MM.1S (cell line): ENCODE measurements around the gene ADCY9.
A peak's percentile ranks its signal among the peaks of the same experiment; 100 is the strongest.

Source experiments
- DNase-seq: peaks from one replicate; pipeline ENCODE4 v3.0.0-alpha.2; 2015
- H2AFZ ChIP-seq: fragments of 300-600 bp; sonication (generic); 2 replicates; pipeline ENCODE4 v1.6.0; 2016; ENCODE audit warnings: antibody characterized with exemption, low read length
- H3F3A ChIP-seq: fragments of 300-600 bp; sonication (generic); 2 replicates; pipeline ENCODE4 v1.6.1; 2016; ENCODE audit warnings: mild to moderate bottlenecking, antibody characterized with exemption, low read length, moderate library complexity, mixed read lengths; ENCODE audit not compliant: insufficient read depth
- H3K27ac ChIP-seq: fragments of 300-600 bp; sonication (generic); 2 replicates; pipeline ENCODE4 v1.5.1; 2016; ENCODE audit warnings: mild to moderate bottlenecking, low read length
- H3K27me3 ChIP-seq: fragments of 300-600 bp; sonication (generic); replicated peaks from 2 replicates; pipeline ENCODE4 v1.6.0; 2016; ENCODE audit warnings: low read length; ENCODE audit not compliant: insufficient read depth
- H3K36me3 ChIP-seq: fragments of 300-600 bp; sonication (generic); replicated peaks from 2 replicates; pipeline ENCODE4 v1.6.1; 2016; ENCODE audit warnings: mild to moderate bottlenecking, low read length, mixed read lengths; ENCODE audit not compliant: insufficient read depth
- H3K4me1 ChIP-seq: fragments of 300-600 bp; sonication (generic); 2 replicates; pipeline ENCODE4 v1.6.1; 2016; ENCODE audit warnings: low read length, mixed read lengths
- H3K4me2 ChIP-seq: fragments of 300-600 bp; sonication (generic); 2 replicates; pipeline ENCODE4 v1.6.0; 2016; ENCODE audit warnings: low read depth, low read length
- H3K4me3 ChIP-seq: fragments of 300-600 bp; sonication (generic); 2 replicates; pipeline ENCODE4 v1.5.1; 2016; ENCODE audit warnings: low read length, mixed read lengths
- H3K79me2 ChIP-seq: fragments of 300-600 bp; sonication (generic); 2 replicates; pipeline ENCODE4 v1.6.1; 2016; ENCODE audit warnings: mixed run types, low read length, mixed read lengths
- H3K9ac ChIP-seq: fragments of 300-600 bp; sonication (generic); 2 replicates; pipeline ENCODE4 v1.6.1; 2016; ENCODE audit warnings: low read length, mixed read lengths
- H3K9me2 ChIP-seq: fragments of 300-600 bp; sonication (generic); replicated peaks from 2 replicates; pipeline ENCODE4 v1.6.1; 2016; ENCODE audit warnings: mild to moderate bottlenecking, low read length, mixed read lengths; ENCODE audit not compliant: insufficient read depth
- H3K9me3 ChIP-seq: fragments of 300-600 bp; sonication (generic); replicated peaks from 2 replicates; pipeline ENCODE4 v1.6.1; 2016; ENCODE audit warnings: mild to moderate bottlenecking, low read length, mixed read lengths; ENCODE audit not compliant: insufficient read depth
- H4K20me1 ChIP-seq: fragments of 300-600 bp; sonication (generic); 2 replicates; pipeline ENCODE4 v1.6.1; 2016; ENCODE audit warnings: mild to moderate bottlenecking, low read length, moderate library complexity, mixed read lengths; ENCODE audit not compliant: insufficient read depth
- CTCF ChIP-seq: fragments of 300-600 bp; sonication (generic); IDR thresholded peaks from 2 replicates; pipeline ENCODE4 v1.5.1; 2016; ENCODE audit warnings: antibody characterized with exemption, low read length, mixed read lengths
- EZH2 ChIP-seq: fragments of 300-600 bp; sonication (generic); optimal IDR thresholded peaks from 2 replicates; pipeline ENCODE3; 2017; ENCODE audit warnings: low read depth, mild to moderate bottlenecking, antibody characterized with exemption, low read length, mixed read lengths
- EZH2phosphoT487 ChIP-seq: fragments of 300-600 bp; sonication (generic); IDR thresholded peaks from 2 replicates; pipeline ENCODE4 v1.6.1; 2018; ENCODE audit warnings: antibody characterized with exemption, low read length

The ADCY9 gene

GRCh38 chr16:4138713-4139112 lies 22.5 kb upstream of the ADCY9 start:
- no peaks in the 10 kb centered on the region for H4K20me1 ChIP-seq
- TF ChIP-seq CTCF (no peak), EZH2phosphoT487 (no peak), EZH2 (no peak)
- peaks cover 6% of the 10 kb centered on the region; the same call in 1 of the 2 replicates for H3K27me3 ChIP-seq
- no peaks in the 10 kb centered on the region for H3K4me1 ChIP-seq
- H3K36me3 ChIP-seq, result no peaks in the 10 kb centered on the region
- no peak overlapping the region for H3K4me2 ChIP-seq
- H3K27ac ChIP-seq, result no peak overlapping the region
- no peaks in the 10 kb centered on the region for H3K79me2 ChIP-seq
- no peak overlapping the region for H2AFZ ChIP-seq
- H3K9me3 ChIP-seq, result no peaks in the 10 kb centered on the region
- no peaks in the 10 kb centered on the region for H3F3A ChIP-seq
- no peak for DNase-seq
- no peaks in the 10 kb centered on the region for H3K9me2 ChIP-seq
- no peak overlapping the region for H3K4me3 ChIP-seq
- H3K9ac ChIP-seq, result no peak overlapping the region

GRCh38 chr16:4137438-4137837 lies 21.2 kb upstream of the ADCY9 start:
- Histone ChIP-seq H3K36me3 (no peaks in the 10 kb centered on the region), H3K4me2 (peak overlapping the region; percentile 16; the same call in 1 of the 2 replicates), H3K27ac (no peak overlapping the region), H3K4me1 (no peaks in the 10 kb centered on the region), H3F3A (no peaks in the 10 kb centered on the region), H3K9me2 (no peaks in the 10 kb centered on the region), H3K27me3 (peaks cover 10% of the 10 kb centered on the region; the same call in 1 of the 2 replicates), H3K9ac (no peak overlapping the region), H2AFZ (no peak overlapping the region), H3K9me3 (no peaks in the 10 kb centered on the region), H3K4me3 (no peak overlapping the region), H4K20me1 (no peaks in the 10 kb centered on the region), H3K79me2 (no peaks in the 10 kb centered on the region)
- TF ChIP-seq EZH2, result no peak
- no peak for TF ChIP-seq CTCF
- TF ChIP-seq EZH2phosphoT487, result no peak
- DNase-seq, result no peak

GRCh38 chr16:4136229-4136813 lies 20.1 kb upstream of the ADCY9 start:
- H3F3A ChIP-seq, result no peaks in the 10 kb centered on the region
- no peak overlapping the region for H3K9ac ChIP-seq
- peaks cover 13% of the 10 kb centered on the region; the same call in 1 of the 2 replicates for H3K27me3 ChIP-seq
- H4K20me1 ChIP-seq, result no peaks in the 10 kb centered on the region
- no peak for DNase-seq
- TF ChIP-seq EZH2phosphoT487, result no peak
- no peak for TF ChIP-seq CTCF
- TF ChIP-seq EZH2, result no peak
- no peak overlapping the region for H3K4me3 ChIP-seq
- no peaks in the 10 kb centered on the region for H3K79me2 ChIP-seq
- H3K27ac ChIP-seq, result no peak overlapping the region
- H3K4me1 ChIP-seq, result no peaks in the 10 kb centered on the region
- no peaks in the 10 kb centered on the region for H3K36me3 ChIP-seq
- no peaks in the 10 kb centered on the region for H3K9me2 ChIP-seq
- H3K9me3 ChIP-seq, result no peaks in the 10 kb centered on the region
- 0 out of 2 replicates have a peak overlapping the region, but pooled peaks have one; percentile 21 for H3K4me2 ChIP-seq
- H2AFZ ChIP-seq, result no peak overlapping the region
